ENCODE measurements around the gene GPRIN2. TPM values are rescaled to one million over a fixed set of nuclear protein-coding genes. Genes with fewer than 3 reads are reported as not detected.

Gene GPRIN2
- total RNA-seq, 1 experiment from 2014 or later: 3.7 TPM

GRCh38 chr10:46542567-46543465 is 13.6 kb downstream of the GPRIN2 start:
- H3K36me3 ChIP-seq (ENCODE audit: control insufficient read depth, insufficient read depth, low read length): no peaks in the 10 kb centered on the region
- Mint-ChIP-seq H3K9me3 (ENCODE audit: unreplicated experiment) (peaks cover 9% of the 10 kb centered on the region), H3K27ac (ENCODE audit: unreplicated experiment) (peak overlapping the region; percentile 55), H3K4me1 (ENCODE audit: low read depth, unreplicated experiment) (peaks cover 50% of the 10 kb centered on the region), H3K36me3 (ENCODE audit: insufficient read depth, unreplicated experiment) (peaks cover 19% of the 10 kb centered on the region), H3K4me3 (ENCODE audit: unreplicated experiment) (no peak overlapping the region), H3K27me3 (ENCODE audit: insufficient read depth, unreplicated experiment) (no peaks in the 10 kb centered on the region)
- TF ChIP-seq CTCF (IDR thresholded peaks at IDR 0.05; ENCODE audit: insufficient read depth in 1 of 2, low read depth in 1 of 2, low read length in 1 of 2, severe bottlenecking in 1 of 2, unreplicated experiment in 1 of 2): no peak
- peak in 1 of 2 experiments; percentile 34 for DNase-seq
- CTCF ChIA-PET: interaction anchor here (0.9 kb wide), 1 partner anchor 15 kb away, joined by 3 read pairs; no protein-coding TSS in a partner anchor
- POLR2A ChIA-PET: no interaction called here
- BruUV-seq (replicated peaks): TSS peak; percentile 4
- intact Hi-C loops (cut with micrococcal nuclease; ENCODE audit: unreplicated experiment): no loop called here
- H3K4me3 ChIP-seq (ENCODE audit: low read depth, low read length): no peak overlapping the region
- H3K4me1 ChIP-seq: peaks cover 53% of the 10 kb centered on the region
- peaks cover 8% of the 10 kb centered on the region for H3K9me3 ChIP-seq
- no peaks in the 10 kb centered on the region for H3K27me3 ChIP-seq (replicated peaks; ENCODE audit: control insufficient read depth, insufficient read depth, low read length)

DNA sequence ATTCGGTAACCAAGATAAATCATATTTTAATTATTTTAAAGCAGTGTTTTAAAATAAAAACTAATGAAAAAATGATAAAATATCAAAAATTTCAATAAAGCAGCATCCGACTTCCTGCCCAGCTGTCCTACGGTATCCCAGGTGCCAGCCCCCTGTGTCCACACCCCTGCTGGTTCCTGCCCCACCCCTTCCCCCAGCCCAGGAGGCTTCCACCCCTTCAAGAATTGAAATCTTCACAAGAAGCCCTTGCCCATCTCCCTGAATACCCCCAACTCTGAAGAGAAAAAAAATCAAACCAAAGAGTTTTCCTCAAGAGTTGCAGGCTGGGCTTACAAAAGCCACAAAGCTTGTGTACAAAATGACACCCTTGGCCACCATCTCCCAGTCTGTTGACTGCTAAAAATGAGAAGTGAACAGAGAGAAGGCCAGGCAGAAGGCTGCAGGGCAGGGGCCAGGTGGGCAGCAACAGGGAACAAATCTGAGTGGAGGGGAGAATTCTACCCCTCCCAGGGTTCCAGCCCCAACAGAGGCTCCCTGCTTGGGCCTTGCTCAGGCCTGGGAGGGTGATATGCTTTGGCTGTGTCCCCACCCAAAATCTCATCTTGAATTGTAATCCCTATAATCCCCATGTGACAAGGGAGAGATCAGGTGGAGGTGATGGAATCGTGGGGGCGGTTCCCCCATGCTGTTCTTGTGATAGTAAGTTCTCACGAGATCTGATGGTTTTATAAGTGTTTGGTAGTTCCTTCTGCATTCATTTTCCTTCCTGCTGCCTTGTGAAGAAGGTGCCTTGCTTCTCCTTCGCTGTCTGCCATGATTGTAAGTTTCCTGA is 14.5 kb downstream of the GPRIN2 start:
- intact Hi-C loops (cut with micrococcal nuclease; ENCODE audit: unreplicated experiment): no loop called here
- ChIA-PET POLR2A (no interaction called here), CTCF (no interaction called here)
- Histone ChIP-seq H3K9me3 (peaks cover 8% of the 10 kb centered on the region), H3K36me3 (ENCODE audit: control insufficient read depth, insufficient read depth, low read length) (no peaks in the 10 kb centered on the region), H3K27me3 (replicated peaks; ENCODE audit: control insufficient read depth, insufficient read depth, low read length) (no peaks in the 10 kb centered on the region), H3K4me1 (peaks cover 62% of the 10 kb centered on the region), H3K4me3 (ENCODE audit: low read depth, low read length) (no peak overlapping the region)
- Mint-ChIP-seq H3K27me3 (ENCODE audit: insufficient read depth, unreplicated experiment) (no peaks in the 10 kb centered on the region), H3K27ac (ENCODE audit: unreplicated experiment) (peak overlapping the region; percentile 55), H3K36me3 (ENCODE audit: insufficient read depth, unreplicated experiment) (peaks cover 19% of the 10 kb centered on the region), H3K9me3 (ENCODE audit: unreplicated experiment) (peaks cover 9% of the 10 kb centered on the region), H3K4me3 (ENCODE audit: unreplicated experiment) (no peak overlapping the region), H3K4me1 (ENCODE audit: low read depth, unreplicated experiment) (peaks cover 58% of the 10 kb centered on the region)
- BruUV-seq (replicated peaks): no TSS peak
- no peak for DNase-seq
- no peak for TF ChIP-seq CTCF (IDR thresholded peaks at IDR 0.05; ENCODE audit: insufficient read depth in 1 of 2, low read depth in 1 of 2, low read length in 1 of 2, severe bottlenecking in 1 of 2, unreplicated experiment in 1 of 2)

GRCh38 chr10:46541017-46541661 is 15.3 kb downstream of the GPRIN2 start:
- CTCF ChIA-PET: interaction anchor here (1.6 to 2.0 kb wide), 3 partner anchors 8 to 17 kb away, joined by 3 to 8 read pairs (median 5); no protein-coding TSS in a partner anchor
- intact Hi-C loops (cut with micrococcal nuclease; ENCODE audit: unreplicated experiment): no loop called here
- Histone ChIP-seq H3K4me3 (ENCODE audit: low read depth, low read length) (no peak overlapping the region), H3K27me3 (replicated peaks; ENCODE audit: control insufficient read depth, insufficient read depth, low read length) (no peaks in the 10 kb centered on the region), H3K4me1 (peaks cover 59% of the 10 kb centered on the region), H3K9me3 (peaks cover 8% of the 10 kb centered on the region), H3K36me3 (ENCODE audit: control insufficient read depth, insufficient read depth, low read length) (no peaks in the 10 kb centered on the region)
- Mint-ChIP-seq H3K4me3 (ENCODE audit: unreplicated experiment) (peak overlapping the region; percentile 54), H3K9me3 (ENCODE audit: unreplicated experiment) (peaks cover 9% of the 10 kb centered on the region), H3K36me3 (ENCODE audit: insufficient read depth, unreplicated experiment) (peaks cover 19% of the 10 kb centered on the region), H3K4me1 (ENCODE audit: low read depth, unreplicated experiment) (peaks cover 63% of the 10 kb centered on the region), H3K27ac (ENCODE audit: unreplicated experiment) (peak overlapping the region; percentile 98), H3K27me3 (ENCODE audit: insufficient read depth, unreplicated experiment) (no peaks in the 10 kb centered on the region)
- peak in 1 of 2 experiments; percentile 22 for TF ChIP-seq CTCF (IDR thresholded peaks at IDR 0.05; ENCODE audit: insufficient read depth in 1 of 2, low read depth in 1 of 2, low read length in 1 of 2, severe bottlenecking in 1 of 2, unreplicated experiment in 1 of 2)
- no TSS peak for BruUV-seq (replicated peaks)
- POLR2A ChIA-PET: no interaction called here
- peak in 1 of 2 experiments; percentile 51 for DNase-seq
